ENCODE data around the gene DCAF15.

DNA sequence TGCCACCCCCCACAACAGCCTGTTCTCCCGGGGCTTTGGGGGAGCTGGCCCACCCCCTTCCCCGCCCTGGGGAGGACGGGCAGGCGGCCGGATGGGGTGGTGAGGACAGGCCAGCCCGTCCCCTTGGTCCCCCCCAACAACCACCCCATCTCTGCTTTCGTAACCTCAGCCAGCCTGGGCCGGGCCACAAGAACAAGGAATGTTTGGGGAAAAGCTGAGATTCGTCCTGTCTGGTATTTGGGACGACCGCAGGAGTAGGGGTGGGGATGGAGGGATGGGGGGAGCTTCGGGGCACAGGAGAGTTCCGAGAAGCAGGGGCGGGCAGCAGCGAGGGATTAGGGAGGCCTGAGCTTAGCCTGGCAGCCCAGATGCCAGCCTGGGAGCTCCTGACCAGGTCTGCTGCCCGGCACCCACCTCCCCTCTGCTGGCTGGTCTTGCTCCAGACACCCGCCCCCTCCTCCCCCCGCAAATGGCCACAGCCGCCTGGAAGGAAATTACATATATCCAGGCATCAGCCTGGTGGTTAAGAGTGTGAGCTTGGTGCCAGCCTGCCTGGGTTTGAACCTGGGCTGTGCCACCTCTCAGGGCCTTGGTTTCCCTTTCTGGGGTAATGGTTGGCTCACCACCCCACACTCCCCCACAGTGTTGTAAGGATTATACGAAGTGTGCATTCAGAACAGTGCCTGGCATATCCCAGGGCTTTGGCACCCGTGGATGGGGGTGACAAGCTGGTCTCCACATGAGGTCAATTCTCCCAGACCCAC is 13.8 kb upstream of the DCAF15 start, which contains the start of gene PODNL1:
- TF ChIP-seq, protein P1, sequence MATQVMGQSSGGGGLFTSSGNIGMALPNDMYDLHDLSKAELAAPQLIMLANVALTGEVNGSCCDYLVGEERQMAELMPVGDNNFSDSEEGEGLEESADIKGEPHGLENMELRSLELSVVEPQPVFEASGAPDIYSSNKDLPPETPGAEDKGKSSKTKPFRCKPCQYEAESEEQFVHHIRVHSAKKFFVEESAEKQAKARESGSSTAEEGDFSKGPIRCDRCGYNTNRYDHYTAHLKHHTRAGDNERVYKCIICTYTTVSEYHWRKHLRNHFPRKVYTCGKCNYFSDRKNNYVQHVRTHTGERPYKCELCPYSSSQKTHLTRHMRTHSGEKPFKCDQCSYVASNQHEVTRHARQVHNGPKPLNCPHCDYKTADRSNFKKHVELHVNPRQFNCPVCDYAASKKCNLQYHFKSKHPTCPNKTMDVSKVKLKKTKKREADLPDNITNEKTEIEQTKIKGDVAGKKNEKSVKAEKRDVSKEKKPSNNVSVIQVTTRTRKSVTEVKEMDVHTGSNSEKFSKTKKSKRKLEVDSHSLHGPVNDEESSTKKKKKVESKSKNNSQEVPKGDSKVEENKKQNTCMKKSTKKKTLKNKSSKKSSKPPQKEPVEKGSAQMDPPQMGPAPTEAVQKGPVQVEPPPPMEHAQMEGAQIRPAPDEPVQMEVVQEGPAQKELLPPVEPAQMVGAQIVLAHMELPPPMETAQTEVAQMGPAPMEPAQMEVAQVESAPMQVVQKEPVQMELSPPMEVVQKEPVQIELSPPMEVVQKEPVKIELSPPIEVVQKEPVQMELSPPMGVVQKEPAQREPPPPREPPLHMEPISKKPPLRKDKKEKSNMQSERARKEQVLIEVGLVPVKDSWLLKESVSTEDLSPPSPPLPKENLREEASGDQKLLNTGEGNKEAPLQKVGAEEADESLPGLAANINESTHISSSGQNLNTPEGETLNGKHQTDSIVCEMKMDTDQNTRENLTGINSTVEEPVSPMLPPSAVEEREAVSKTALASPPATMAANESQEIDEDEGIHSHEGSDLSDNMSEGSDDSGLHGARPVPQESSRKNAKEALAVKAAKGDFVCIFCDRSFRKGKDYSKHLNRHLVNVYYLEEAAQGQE (IDR thresholded peaks at IDR 0.05; ENCODE audit: low read depth) = no peak
- TF ChIP-seq EGR1 (IDR thresholded peaks at IDR 0.05) (no peak), TEAD4 (IDR thresholded peaks at IDR 0.05) (no peak), YY1 (IDR thresholded peaks at IDR 0.05; ENCODE audit: low read depth) (no peak), TAF1 (IDR thresholded peaks at IDR 0.05; ENCODE audit: low read depth) (no peak), RAD21 (IDR thresholded peaks at IDR 0.05; ENCODE audit: low read depth) (no peak), EP300 (IDR thresholded peaks at IDR 0.05; ENCODE audit: borderline replicate concordance) (no peak), CREB1 (IDR thresholded peaks at IDR 0.05; ENCODE audit: low read depth) (no peak), TCF12 (IDR thresholded peaks at IDR 0.05; ENCODE audit: low read depth) (no peak), CEBPB (IDR thresholded peaks at IDR 0.05) (no peak)
- TF ChIP-seq, protein P2, sequence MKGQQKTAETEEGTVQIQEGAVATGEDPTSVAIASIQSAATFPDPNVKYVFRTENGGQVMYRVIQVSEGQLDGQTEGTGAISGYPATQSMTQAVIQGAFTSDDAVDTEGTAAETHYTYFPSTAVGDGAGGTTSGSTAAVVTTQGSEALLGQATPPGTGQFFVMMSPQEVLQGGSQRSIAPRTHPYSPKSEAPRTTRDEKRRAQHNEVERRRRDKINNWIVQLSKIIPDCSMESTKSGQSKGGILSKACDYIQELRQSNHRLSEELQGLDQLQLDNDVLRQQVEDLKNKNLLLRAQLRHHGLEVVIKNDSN (IDR thresholded peaks at IDR 0.05) = no peak
- TF ChIP-seq, protein P3, sequence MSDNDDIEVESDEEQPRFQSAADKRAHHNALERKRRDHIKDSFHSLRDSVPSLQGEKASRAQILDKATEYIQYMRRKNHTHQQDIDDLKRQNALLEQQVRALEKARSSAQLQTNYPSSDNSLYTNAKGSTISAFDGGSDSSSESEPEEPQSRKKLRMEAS (IDR thresholded peaks at IDR 0.05) = no peak
